Dendritic cell treated with granulocyte-macrophage colony-stimulating factor and Interleukin-4, amounts not matched to agents 40 ng/mL and 50 ng/mL, for 4 days (primary cell): ENCODE data around the gene ANKRD44.

ENCODE experiments used
- H3K27ac Mint-ChIP-seq: one replicate; pipeline ENCODE4 v1.8.0; 2022; ENCODE audit warnings: mild to moderate bottlenecking, mixed read lengths
- H3K27me3 Mint-ChIP-seq: one replicate; pipeline ENCODE4 v1.8.0; 2022; ENCODE audit warnings: mild to moderate bottlenecking, mixed read lengths
- H3K36me3 Mint-ChIP-seq: one replicate; pipeline ENCODE4 v1.8.0; 2022; ENCODE audit warnings: low read depth, mixed read lengths
- H3K4me1 Mint-ChIP-seq: one replicate; pipeline ENCODE4 v1.8.0; 2022; ENCODE audit warnings: low read depth, mixed read lengths
- H3K4me3 Mint-ChIP-seq: one replicate; pipeline ENCODE4 v1.8.0; 2022; ENCODE audit warnings: mild to moderate bottlenecking, moderate library complexity, mixed read lengths
- H3K9me3 Mint-ChIP-seq: one replicate; pipeline ENCODE4 v1.8.0; 2022; ENCODE audit warnings: mixed read lengths
- intact Hi-C: fragments of 100-400 bp; cut with micrococcal nuclease; formaldehyde crosslinking; loops from one replicate; pipeline ENCODE4 v1.15.0; 2022

Gene ANKRD44

DNA sequence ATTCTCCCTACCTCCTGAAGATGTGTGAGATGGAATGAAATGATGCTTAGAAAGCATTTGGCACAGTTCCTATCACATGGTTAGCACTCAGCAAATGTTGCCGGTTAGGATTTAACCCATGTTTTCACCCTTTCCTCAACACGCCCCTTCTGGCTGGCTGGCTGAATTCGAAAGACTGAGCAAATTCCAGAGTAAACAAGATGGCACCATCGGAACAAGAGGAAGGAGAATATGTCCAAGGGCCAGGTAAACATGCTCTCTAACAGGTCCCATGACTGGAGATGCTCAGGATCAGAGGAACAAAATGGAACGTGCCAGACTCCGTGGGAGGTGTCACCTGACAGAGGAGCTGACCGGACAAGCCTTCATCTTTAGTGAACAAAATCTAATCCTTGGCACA, 145.6 kb downstream of the ANKRD44 start:
- Mint-ChIP-seq H3K27ac (peak overlapping the region; percentile 55), H3K9me3 (no peaks in the 10 kb centered on the region), H3K27me3 (no peaks in the 10 kb centered on the region), H3K4me3 (no peak overlapping the region), H3K4me1 (peaks cover 76% of the 10 kb centered on the region), H3K36me3 (peaks cover 46% of the 10 kb centered on the region)
- intact Hi-C loops, result loop anchor here (5.0 kb wide), 1 partner anchor 38 kb away; no protein-coding TSS in a partner anchor

DNA sequence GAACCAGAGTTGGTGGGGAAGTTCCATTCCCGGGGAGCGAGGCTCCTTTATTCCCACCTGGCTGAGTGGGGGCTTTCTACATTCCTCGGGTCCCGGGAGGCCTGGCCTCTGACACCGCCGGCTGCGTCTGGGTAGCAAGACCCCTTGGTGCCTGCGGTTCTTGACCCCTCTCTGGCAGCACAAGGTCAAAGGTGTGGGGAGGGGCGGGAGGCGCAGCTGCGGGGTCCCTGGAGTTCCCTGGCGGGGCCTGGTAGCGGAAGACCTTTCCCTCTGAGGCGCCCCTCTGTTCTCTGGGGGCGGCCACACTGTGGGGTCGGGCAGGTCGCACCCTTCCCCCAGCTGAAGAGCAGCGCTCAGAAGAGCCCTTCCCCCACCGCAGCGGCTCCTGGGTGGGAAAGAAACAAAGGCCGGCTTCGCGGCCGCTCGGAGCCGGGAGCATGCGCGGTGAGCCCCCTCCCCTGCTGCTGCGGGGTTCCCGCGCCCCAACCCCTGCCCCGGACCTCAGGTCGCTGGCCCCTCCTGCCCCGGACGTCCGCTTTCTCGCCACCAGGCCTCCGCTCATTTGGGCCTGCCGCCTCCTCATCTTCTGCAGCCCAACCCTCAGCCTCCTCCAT, 146.3 kb downstream of the ANKRD44 start:
- H3K36me3 Mint-ChIP-seq, result peaks cover 41% of the 10 kb centered on the region
- no peaks in the 10 kb centered on the region for H3K27me3 Mint-ChIP-seq
- peak overlapping the region; percentile 55 for H3K27ac Mint-ChIP-seq
- intact Hi-C loops, result no loop called here
- peaks cover 77% of the 10 kb centered on the region for H3K4me1 Mint-ChIP-seq
- H3K9me3 Mint-ChIP-seq, result no peaks in the 10 kb centered on the region
- H3K4me3 Mint-ChIP-seq, result peak overlapping the region; percentile 15

DNA sequence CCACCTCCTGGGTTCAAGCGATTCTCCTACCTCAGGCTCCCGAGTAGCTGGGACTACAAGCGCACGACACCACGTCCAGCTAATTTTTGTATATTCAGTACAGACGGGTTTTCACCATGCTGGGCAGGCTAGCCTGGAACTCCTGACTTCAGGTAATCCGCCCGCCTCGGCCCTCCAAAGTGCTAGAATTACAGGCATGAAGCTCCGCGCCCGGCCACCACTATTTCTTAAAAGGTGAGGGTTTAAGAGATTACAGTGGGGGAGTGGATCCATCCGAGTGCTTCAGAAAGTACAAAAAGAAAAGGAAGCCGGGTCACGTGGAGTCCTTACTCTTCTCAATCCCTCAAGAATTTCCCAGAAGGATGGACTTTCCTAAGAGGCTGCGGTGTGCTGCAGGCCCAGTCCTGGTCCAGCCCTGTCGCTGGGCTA, 146.9 kb downstream of the ANKRD44 start:
- Mint-ChIP-seq H3K36me3 (peaks cover 42% of the 10 kb centered on the region), H3K4me3 (no peak overlapping the region), H3K27me3 (no peaks in the 10 kb centered on the region), H3K9me3 (no peaks in the 10 kb centered on the region), H3K4me1 (peaks cover 77% of the 10 kb centered on the region), H3K27ac (peak overlapping the region; percentile 55)
- intact Hi-C loops, result no loop called here

DNA sequence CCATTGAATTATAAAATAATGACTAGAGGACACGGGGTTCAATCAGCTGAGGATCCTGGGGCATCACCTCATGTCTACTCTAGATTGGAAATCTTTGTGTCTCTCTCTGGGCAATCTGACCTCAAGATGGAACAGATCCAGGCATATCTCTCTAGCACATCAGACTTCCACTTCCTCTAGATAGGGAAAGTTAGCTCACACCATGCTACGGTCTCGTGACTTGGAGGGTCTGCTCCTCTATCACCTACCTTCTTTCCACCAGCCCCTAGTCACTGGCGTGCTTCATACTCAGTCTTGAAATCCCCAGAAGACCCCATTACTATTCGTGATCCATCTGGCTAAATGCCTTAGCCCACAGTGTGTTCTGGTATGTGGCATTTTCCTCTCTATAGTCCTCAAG, 148.8 kb downstream of the ANKRD44 start:
- Mint-ChIP-seq H3K4me3 (no peak overlapping the region), H3K27me3 (no peaks in the 10 kb centered on the region)
- intact Hi-C loops, result no loop called here

DNA sequence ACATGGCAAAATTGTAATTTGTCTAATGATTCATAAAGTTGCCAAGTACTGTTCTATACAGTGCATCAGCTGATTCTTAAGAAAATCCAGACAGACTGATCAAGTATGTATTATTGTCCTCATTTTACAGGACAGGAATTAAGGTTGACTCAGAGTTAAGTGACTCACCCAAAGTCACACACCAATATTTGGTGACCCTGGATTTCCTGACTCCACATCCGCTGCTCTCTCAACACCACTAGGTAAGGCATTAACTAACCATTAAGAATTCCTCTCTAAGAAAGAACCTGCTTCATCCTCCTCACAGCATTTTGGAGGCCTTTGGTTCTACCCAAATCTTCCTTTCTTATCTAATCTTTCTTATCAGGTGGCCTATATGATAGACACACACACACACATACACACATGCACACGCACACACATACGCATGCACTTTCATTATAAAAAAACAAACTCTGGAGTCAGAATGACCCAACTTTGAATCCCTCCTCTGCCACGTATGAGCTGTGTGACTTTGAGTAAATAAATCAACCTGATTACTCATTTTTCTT, 150.8 kb downstream of the ANKRD44 start:
- H3K4me1 Mint-ChIP-seq, result peaks cover 72% of the 10 kb centered on the region
- H3K27ac Mint-ChIP-seq, result peak overlapping the region; percentile 67
- intact Hi-C loops, result no loop called here
- no peaks in the 10 kb centered on the region for H3K9me3 Mint-ChIP-seq
- H3K4me3 Mint-ChIP-seq, result no peak overlapping the region
- no peaks in the 10 kb centered on the region for H3K27me3 Mint-ChIP-seq
- H3K36me3 Mint-ChIP-seq, result peaks cover 40% of the 10 kb centered on the region

More for the DNA sequence above, 148.8 kb downstream of the ANKRD44 start:
- peak overlapping the region; percentile 55 for H3K27ac Mint-ChIP-seq
- H3K36me3 Mint-ChIP-seq, result peaks cover 46% of the 10 kb centered on the region
- H3K9me3 Mint-ChIP-seq, result no peaks in the 10 kb centered on the region
- H3K4me1 Mint-ChIP-seq, result peaks cover 84% of the 10 kb centered on the region

GRCh38 chr2:197158591-197159550, 151.7 kb downstream of the ANKRD44 start:
- Mint-ChIP-seq H3K36me3 (peaks cover 31% of the 10 kb centered on the region), H3K9me3 (no peaks in the 10 kb centered on the region), H3K27me3 (no peaks in the 10 kb centered on the region), H3K4me1 (peaks cover 69% of the 10 kb centered on the region), H3K4me3 (no peak overlapping the region), H3K27ac (peak overlapping the region; percentile 68)
- intact Hi-C loops, result no loop called here

GRCh38 chr2:197157879-197158537, 152.6 kb downstream of the ANKRD44 start:
- peaks cover 69% of the 10 kb centered on the region for H3K4me1 Mint-ChIP-seq
- no peaks in the 10 kb centered on the region for H3K27me3 Mint-ChIP-seq
- no peak overlapping the region for H3K4me3 Mint-ChIP-seq
- peaks cover 22% of the 10 kb centered on the region for H3K36me3 Mint-ChIP-seq
- H3K27ac Mint-ChIP-seq, result peak overlapping the region; percentile 68
- intact Hi-C loops, result no loop called here
- no peaks in the 10 kb centered on the region for H3K9me3 Mint-ChIP-seq

GRCh38 chr2:197156771-197157170, 153.8 kb downstream of the ANKRD44 start:
- H3K27ac Mint-ChIP-seq, result peak overlapping the region; percentile 79
- H3K9me3 Mint-ChIP-seq, result no peaks in the 10 kb centered on the region
- no peaks in the 10 kb centered on the region for H3K27me3 Mint-ChIP-seq
- no peak overlapping the region for H3K4me3 Mint-ChIP-seq
- peaks cover 17% of the 10 kb centered on the region for H3K36me3 Mint-ChIP-seq
- intact Hi-C loops, result no loop called here
- H3K4me1 Mint-ChIP-seq, result peaks cover 69% of the 10 kb centered on the region

- intact Hi-C loops, result loop anchor here (2.0 kb wide), 1 partner anchor 16 kb away; no protein-coding TSS in a partner anchor
- H3K4me3 Mint-ChIP-seq, result peak overlapping the region; percentile 59
- H3K4me1 Mint-ChIP-seq, result peaks cover 54% of the 10 kb centered on the region
Observed at GRCh38 chr2:197152451-197153228, 157.9 kb downstream of the ANKRD44 start.

GRCh38 chr2:197149546-197149945, 161.0 kb downstream of the ANKRD44 start:
- intact Hi-C loops, result no loop called here
- no peak overlapping the region for H3K27ac Mint-ChIP-seq
- no peaks in the 10 kb centered on the region for H3K9me3 Mint-ChIP-seq
- H3K4me3 Mint-ChIP-seq, result no peak overlapping the region
- peaks cover 55% of the 10 kb centered on the region for H3K4me1 Mint-ChIP-seq
- peaks cover 4% of the 10 kb centered on the region for H3K36me3 Mint-ChIP-seq
- no peaks in the 10 kb centered on the region for H3K27me3 Mint-ChIP-seq

More at GRCh38 chr2:197152451-197153228, 157.9 kb downstream of the ANKRD44 start:
- no peaks in the 10 kb centered on the region for H3K9me3 Mint-ChIP-seq
- peak overlapping the region; percentile 94 for H3K27ac Mint-ChIP-seq
- H3K36me3 Mint-ChIP-seq, result no peaks in the 10 kb centered on the region
- H3K27me3 Mint-ChIP-seq, result no peaks in the 10 kb centered on the region

- H3K27ac Mint-ChIP-seq, result peak overlapping the region; percentile 30
- H3K27me3 Mint-ChIP-seq, result no peaks in the 10 kb centered on the region
- H3K36me3 Mint-ChIP-seq, result peaks cover 6% of the 10 kb centered on the region
- intact Hi-C loops, result no loop called here
- H3K9me3 Mint-ChIP-seq, result no peaks in the 10 kb centered on the region
- peaks cover 54% of the 10 kb centered on the region for H3K4me1 Mint-ChIP-seq
- no peak overlapping the region for H3K4me3 Mint-ChIP-seq
Observed at GRCh38 chr2:197148401-197148800, 162.2 kb downstream of the ANKRD44 start.

GRCh38 chr2:197147942-197148341, 162.6 kb downstream of the ANKRD44 start:
- peaks cover 49% of the 10 kb centered on the region for H3K4me1 Mint-ChIP-seq
- peak overlapping the region; percentile 30 for H3K27ac Mint-ChIP-seq
- H3K27me3 Mint-ChIP-seq, result no peaks in the 10 kb centered on the region
- H3K4me3 Mint-ChIP-seq, result no peak overlapping the region
- intact Hi-C loops, result no loop called here
- H3K9me3 Mint-ChIP-seq, result no peaks in the 10 kb centered on the region
- H3K36me3 Mint-ChIP-seq, result peaks cover 6% of the 10 kb centered on the region

- Mint-ChIP-seq H3K4me3 (no peak overlapping the region), H3K9me3 (no peaks in the 10 kb centered on the region), H3K4me1 (peaks cover 42% of the 10 kb centered on the region), H3K27me3 (no peaks in the 10 kb centered on the region), H3K27ac (peak overlapping the region; percentile 30), H3K36me3 (peaks cover 6% of the 10 kb centered on the region)
- intact Hi-C loops, result no loop called here
Observed at GRCh38 chr2:197146995-197147394, 163.6 kb downstream of the ANKRD44 start.
